ENCODE data around the gene KIF26B. TPM values are rescaled to one million over a fixed set of nuclear protein-coding genes. Genes with fewer than 3 reads are reported as not detected.

KIF26B gene
- total and polyA plus RNA-seq, 2 experiments from 2014 or later, result 0.03 to 0.76 TPM

- TF ChIP-seq ZNF462 (CRISPR knock-in tag; IDR thresholded peaks at IDR 0.05) (no peak), STAT1 (IDR thresholded peaks at IDR 0.05; ENCODE audit: unreplicated experiment) (no peak), ZNF331 (CRISPR knock-in tag; IDR thresholded peaks at IDR 0.05; ENCODE audit: low read depth) (no peak), EZH2phosphoT487 (IDR thresholded peaks at IDR 0.05; ENCODE audit: unreplicated experiment) (no peak), CREB1 (CRISPR knock-in tag; IDR thresholded peaks at IDR 0.05; ENCODE audit: low read depth) (no peak), JUNB (IDR thresholded peaks at IDR 0.05; ENCODE audit: unreplicated experiment) (no peak), EZH2 (IDR thresholded peaks at IDR 0.05; ENCODE audit: low read depth, unreplicated experiment) (no peak)
- TF ChIP-seq, protein P1, sequence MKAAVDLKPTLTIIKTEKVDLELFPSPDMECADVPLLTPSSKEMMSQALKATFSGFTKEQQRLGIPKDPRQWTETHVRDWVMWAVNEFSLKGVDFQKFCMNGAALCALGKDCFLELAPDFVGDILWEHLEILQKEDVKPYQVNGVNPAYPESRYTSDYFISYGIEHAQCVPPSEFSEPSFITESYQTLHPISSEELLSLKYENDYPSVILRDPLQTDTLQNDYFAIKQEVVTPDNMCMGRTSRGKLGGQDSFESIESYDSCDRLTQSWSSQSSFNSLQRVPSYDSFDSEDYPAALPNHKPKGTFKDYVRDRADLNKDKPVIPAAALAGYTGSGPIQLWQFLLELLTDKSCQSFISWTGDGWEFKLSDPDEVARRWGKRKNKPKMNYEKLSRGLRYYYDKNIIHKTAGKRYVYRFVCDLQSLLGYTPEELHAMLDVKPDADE (IDR thresholded peaks at IDR 0.05), result no peak
Observed at GRCh38 chr1:245649666-245650065, 494.9 kb downstream of the KIF26B start (continued).

GRCh38 chr1:245650441-245650960, 495.7 kb downstream of the KIF26B start:
- Histone ChIP-seq H3K27ac (ENCODE audit: low read depth) (no peak overlapping the region), H3K4me1 (ENCODE audit: insufficient read depth) (no peaks in the 10 kb centered on the region; the same call in 1 of the 2 replicates), H3F3A (replicated peaks; ENCODE audit: low read depth) (no peaks in the 10 kb centered on the region), H3K36me3 (ENCODE audit: insufficient read depth) (no peaks in the 10 kb centered on the region), H2AFZ (no peak overlapping the region), H3K27me3 (ENCODE audit: insufficient read depth) (no peaks in the 10 kb centered on the region), H3K9me2 (ENCODE audit: insufficient read depth) (peaks cover 6% of the 10 kb centered on the region; the same call in 1 of the 2 replicates), H3K79me2 (replicated peaks; ENCODE audit: insufficient read depth) (no peaks in the 10 kb centered on the region), H3K4me3 (no peak overlapping the region), H4K20me1 (replicated peaks; ENCODE audit: insufficient read depth) (no peaks in the 10 kb centered on the region), H3K4me2 (no peak overlapping the region)
- ATAC-seq, result no peak
- H3K9me3 Mint-ChIP-seq, result peaks cover 20% of the 10 kb centered on the region
- peaks cover 15% of the 10 kb centered on the region for H3K4me1 Mint-ChIP-seq
- H3K4me3 Mint-ChIP-seq, result no peak overlapping the region
- no peak overlapping the region for H3K27ac Mint-ChIP-seq
- DNase-seq (ENCODE audit: low spot score), result no peak
- H3K36me3 Mint-ChIP-seq (ENCODE audit: low read depth), result peaks cover 4% of the 10 kb centered on the region; the same call in 1 of the 3 replicates
- H3K27me3 Mint-ChIP-seq (ENCODE audit: insufficient read depth, low read depth, poor library complexity), result no peaks in the 10 kb centered on the region
- TF ChIP-seq EZH2phosphoT487 (IDR thresholded peaks at IDR 0.05; ENCODE audit: unreplicated experiment), result no peak
- no peak for TF ChIP-seq CTCF (conservative IDR thresholded peaks at IDR 0.05; ENCODE audit: low read depth in 2 of 2)
- no peak for TF ChIP-seq ZNF114 (CRISPR knock-in tag; IDR thresholded peaks at IDR 0.05)
- TF ChIP-seq CREB1 (CRISPR knock-in tag; IDR thresholded peaks at IDR 0.05; ENCODE audit: low read depth), result no peak
